Right cardiac atrium (tissue), 5 donors: ENCODE data around the gene MBTPS2. TPM values are rescaled to one million over a fixed set of nuclear protein-coding genes. Genes with fewer than 3 reads are reported as not detected.

ENCODE experiments used
- ATAC-seq, 2 donors: fragments of 200-7000 bp; cut with Tn5 transposase; one replicate each; pipeline versions ENCODE4 v1.8.0 to v1.9.1; 2020; ENCODE audit warnings: moderate library complexity in 2 of 2, mild to moderate bottlenecking in 1 of 2
- DNase-seq, 3 donors: peaks; one replicate each; pipeline ENCODE4 v3.0.0-alpha.2; 2020
- H3K27ac ChIP-seq: one replicate; pipeline ENCODE4 v1.5.1; 2013; ENCODE audit warnings: mild to moderate bottlenecking, low read length, control low read depth, moderate library complexity
- H3K27me3 ChIP-seq: one replicate; pipeline ENCODE4 v1.6.1; 2013; ENCODE audit not compliant: control insufficient read depth, insufficient read depth
- H3K4me1 ChIP-seq: one replicate; pipeline ENCODE4 v1.6.1; 2013; ENCODE audit warnings: low read length; ENCODE audit not compliant: control insufficient read depth, insufficient read depth
- H3K4me3 ChIP-seq: one replicate; pipeline ENCODE4 v1.5.1; 2013; ENCODE audit warnings: low read length, control low read depth
- H3K9me3 ChIP-seq: one replicate; pipeline ENCODE4 v1.6.1; 2013; ENCODE audit warnings: low read length; ENCODE audit not compliant: control insufficient read depth
- WGBS: extraction: QIAGEN DNeasy Blood & Tissue Kit; methylation state at CpG from one replicate; pipeline ENCODE4 v1.1.7; 2013; 5-methylcytosine and 5-hydroxymethylcytosine counted together
- intact Hi-C, 4 donors: fragments of 100-400 bp; cut with DNase I; formaldehyde crosslinking; loops; one replicate each; pipeline versions ENCODE4 v1.11.0 to v1.14.0; 2022 to 2023
- long read RNA-seq, 4 donors: library from polyadenylated mRNA; unstranded; transcript quantifications; one replicate each; pipeline ENCODE4 v2.0.0, GENCODE V29; 2020 to 2021
- polyA plus RNA-seq: library from polyadenylated mRNA; stranded (reverse); fragments of 200-250 nt; gene quantifications from one replicate; pipeline ENCODE4 v1.2.3, GENCODE V29; 2013
- total RNA-seq, 4 donors: library from RNA; stranded (reverse); fragmentation: NEBNext Ultra II Directional; extraction: Animal tissue kit (Norgen Biotek cat#: 25700); gene quantifications; one replicate each; pipeline ENCODE4 v1.2.1, GENCODE V29; 2021
- donor health status: healthy with polysubstance abuse.
- donor health status: DM: no; HTN: yes; CAD: no.
- donor health status: DM: no; HTN: no; CAD: no.
- donor health status: DM: no; HTN: yes; CAD: no; lungs with severe emphysema.
- donor health status: DM: yes; HTN: yes; CAD: no.

MBTPS2 gene
- total RNA-seq (10 to 100 TPM; 12.2 to 12.7 (median 12.3) TPM), polyA plus RNA-seq (5.0 TPM)
- long read RNA-seq, donor 1, full-length matches to known transcripts: 43 of 48 reads
- long read RNA-seq, donor 1, partial matches to known transcripts: 2 of 48 reads
- long read RNA-seq, donor 1, other reads (novel, unspliced or antisense): 3 of 48 reads
- long read RNA-seq, donor 2, full-length matches to known transcripts: 14 of 16 reads
- long read RNA-seq, donor 2, partial matches to known transcripts: 1 of 16 reads
- long read RNA-seq, donor 2, other reads (novel, unspliced or antisense): 1 of 16 reads
- long read RNA-seq, donor 3, full-length matches to known transcripts: 90 of 114 reads
- long read RNA-seq, donor 3, partial matches to known transcripts: 14 of 114 reads
- long read RNA-seq, donor 3, other reads (novel, unspliced or antisense): 10 of 114 reads
- long read RNA-seq, donor 4, full-length matches to known transcripts: 19 of 23 reads
- long read RNA-seq, donor 4, partial matches to known transcripts: 0 of 23 reads
- long read RNA-seq, donor 4, other reads (novel, unspliced or antisense): 4 of 23 reads

DNA sequence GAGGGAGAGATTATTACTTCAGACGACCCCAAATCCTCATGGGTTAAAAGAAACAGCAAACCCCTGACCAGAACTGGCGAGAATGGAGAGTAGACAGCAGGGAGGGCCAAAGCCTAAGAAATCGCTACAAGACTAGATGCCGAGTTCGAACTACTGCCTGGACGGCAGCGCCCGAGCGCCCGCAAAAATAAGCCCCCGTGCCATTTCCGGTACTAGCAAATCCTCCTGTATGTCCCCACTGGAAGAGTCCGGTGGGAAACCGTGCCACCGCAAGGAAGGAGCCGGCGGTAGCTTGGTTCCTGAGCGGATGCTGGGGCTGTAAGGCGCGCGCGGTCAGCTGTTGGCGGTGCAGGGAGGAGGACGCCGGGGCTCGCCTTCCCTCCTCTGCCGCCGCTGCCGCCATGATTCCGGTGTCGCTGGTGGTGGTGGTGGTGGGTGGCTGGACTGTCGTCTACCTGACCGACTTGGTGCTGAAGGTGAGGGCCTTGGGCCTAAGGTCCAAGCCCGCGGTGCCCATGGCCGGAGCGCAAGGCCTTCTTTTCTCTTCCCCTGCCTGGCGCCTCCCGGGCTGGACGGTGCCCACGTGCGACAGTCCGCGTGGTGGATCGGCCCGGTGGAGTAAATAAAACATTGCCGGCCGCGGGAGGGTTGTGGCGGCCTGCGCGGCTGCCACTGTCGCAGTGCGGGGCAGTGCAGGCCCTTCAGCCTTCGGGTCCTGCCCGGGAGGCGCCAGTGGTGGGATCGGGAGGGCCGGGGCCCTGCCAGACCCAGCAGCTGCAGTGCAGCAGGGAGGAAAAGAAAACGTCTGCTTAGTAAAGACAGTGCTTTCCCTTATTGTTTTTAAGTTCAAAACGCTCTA is at the start of gene MBTPS2:
MBTPS2 (plus strand) TSS at position 284 of the 859 bp plus-strand sequence; CDS start at position 402, 118 bp downstream.
- intact Hi-C loops: loop anchor here in 1 of 4 donors (10.0 kb wide), 1 partner anchor 85 kb away; the partner anchor contains the start of gene SMPX
- ATAC-seq: peak; percentile 95 to 96

DNA sequence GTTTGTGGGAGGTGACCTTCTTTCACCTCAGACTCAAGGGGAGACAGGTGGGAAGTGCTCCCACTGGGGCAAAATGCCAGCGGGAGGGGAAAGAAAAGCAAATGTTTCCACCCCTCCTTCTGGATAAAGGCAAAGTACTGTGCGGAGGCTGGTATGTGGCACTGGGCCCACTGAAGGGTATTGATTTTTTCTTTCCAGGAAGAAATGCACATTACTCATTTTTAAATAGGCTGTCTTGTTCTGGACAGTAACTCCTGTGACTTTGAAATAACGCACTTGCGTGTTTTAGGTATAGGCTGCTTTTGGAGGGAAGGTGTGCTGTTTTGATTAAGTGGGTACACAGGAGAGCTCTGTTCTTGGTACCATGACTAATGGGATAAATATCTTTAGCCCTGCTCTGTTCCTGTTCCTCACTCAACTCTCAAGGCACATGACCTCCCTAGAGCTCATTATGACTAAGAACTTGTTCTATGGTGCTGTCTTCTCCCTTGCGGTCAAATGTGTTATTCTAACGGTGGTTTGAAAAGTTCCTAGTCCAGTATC is 40.7 kb upstream of the MBTPS2 start:
- Histone ChIP-seq H3K4me1 (peaks cover 4% of the 10 kb centered on the region), H3K27me3 (no peaks in the 10 kb centered on the region), H3K4me3 (no peak overlapping the region), H3K27ac (peak overlapping the region; percentile 17), H3K9me3 (no peaks in the 10 kb centered on the region)
- intact Hi-C loops: no loop called here
- WGBS: 68% methylated on average over 6 of the region's 6 CpGs
- no peak for DNase-seq
- peak in 1 of 2 donors; percentile 40 for ATAC-seq

More for the DNA sequence above, at the start of gene MBTPS2:
- Histone ChIP-seq H3K4me1 (peaks cover 2% of the 10 kb centered on the region), H3K27ac (peak within 1 kb of the TSS; percentile 81), H3K4me3 (peak within 1 kb of the TSS; percentile 63), H3K9me3 (no peaks in the 10 kb centered on the region), H3K27me3 (no peaks in the 10 kb centered on the region)
- under 1% methylated on average over 60 of the region's 61 CpGs for WGBS
- peak; percentile 82 to 93 (median 91) for DNase-seq

DNA sequence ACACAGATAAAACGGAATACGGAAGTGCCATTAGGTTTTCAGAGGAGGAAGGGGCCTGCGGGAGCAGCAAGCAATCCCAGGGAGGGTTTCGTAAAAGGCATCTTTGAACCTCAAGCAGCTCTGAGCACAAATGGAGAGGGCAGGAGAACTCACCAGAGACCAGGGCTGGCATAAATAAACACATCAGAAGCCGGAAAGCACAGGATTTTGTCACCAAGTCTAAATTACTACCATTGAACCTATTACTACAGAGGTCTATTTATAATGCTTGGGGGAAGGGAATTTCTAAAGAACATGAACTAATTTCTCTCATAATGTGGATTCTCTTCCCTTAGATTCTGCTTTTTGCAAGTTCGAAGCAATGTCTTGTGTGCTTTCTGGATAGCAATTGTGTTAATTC is 39.6 kb upstream of the MBTPS2 start:
- Histone ChIP-seq H3K4me1 (peaks cover 4% of the 10 kb centered on the region), H3K9me3 (no peaks in the 10 kb centered on the region), H3K4me3 (no peak overlapping the region), H3K27ac (no peak overlapping the region), H3K27me3 (no peaks in the 10 kb centered on the region)
- intact Hi-C loops: no loop called here
- no peak for DNase-seq
- no peak for ATAC-seq
- 70% methylated on average over 6 of the region's 6 CpGs for WGBS

DNA sequence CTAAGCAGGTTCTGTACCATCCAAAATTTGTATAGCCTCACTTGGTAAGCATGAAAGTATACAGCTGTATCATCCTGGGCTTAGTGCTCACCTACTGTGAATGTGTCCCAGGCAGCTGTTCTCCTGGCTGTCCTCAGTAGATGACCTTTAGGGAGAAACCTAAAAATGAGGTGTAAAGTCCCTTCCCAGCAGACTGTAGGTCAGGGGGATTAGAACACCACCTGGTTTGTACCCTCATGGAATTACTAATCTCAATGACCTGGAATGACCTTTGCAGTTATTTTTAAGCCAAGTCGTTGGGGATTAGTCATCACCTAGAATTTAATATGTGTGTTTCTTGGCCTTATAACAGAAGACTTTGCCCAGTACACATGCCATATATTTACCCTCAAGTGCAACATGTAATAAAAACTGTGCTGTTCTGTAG is 39.1 kb upstream of the MBTPS2 start:
- Histone ChIP-seq H3K4me1 (peaks cover 4% of the 10 kb centered on the region), H3K27me3 (no peaks in the 10 kb centered on the region), H3K9me3 (no peaks in the 10 kb centered on the region), H3K4me3 (no peak overlapping the region), H3K27ac (peak overlapping the region; percentile 58)
- WGBS: 5% methylated on average over 1 of the region's 1 CpG
- intact Hi-C loops: no loop called here
- ATAC-seq (no peak), DNase-seq (no peak)

DNA sequence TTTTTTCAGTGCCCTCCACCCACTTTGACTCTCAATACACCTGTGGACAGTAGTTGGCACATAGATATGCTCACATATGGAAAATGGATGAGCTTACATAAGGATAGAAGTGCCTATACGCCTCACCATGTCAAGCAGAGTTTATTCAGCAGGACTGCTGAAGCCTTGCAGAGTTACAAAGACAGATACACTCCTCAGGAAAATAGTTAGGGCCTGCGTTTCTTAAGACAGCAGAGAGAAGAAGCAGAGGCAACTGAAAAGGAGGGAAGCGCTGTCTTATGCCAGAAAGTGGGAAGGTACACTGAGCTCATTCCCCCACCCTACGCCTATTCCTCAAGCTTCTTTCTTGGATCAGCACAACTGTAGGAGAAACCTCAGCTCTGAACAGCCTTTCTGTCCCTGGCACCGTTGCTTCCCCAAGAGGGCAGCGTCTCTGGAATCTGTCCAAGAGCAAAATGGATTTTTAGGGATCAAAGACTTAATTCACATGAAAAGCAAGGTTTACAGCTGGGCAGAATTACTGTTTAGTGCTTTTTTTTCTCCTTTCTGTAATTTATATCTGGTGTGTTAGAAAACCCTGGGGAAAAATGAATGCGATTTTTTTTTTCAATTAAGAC is 37.3 kb upstream of the MBTPS2 start:
- Histone ChIP-seq H3K27ac (no peak overlapping the region), H3K27me3 (no peaks in the 10 kb centered on the region), H3K4me3 (no peak overlapping the region), H3K9me3 (no peaks in the 10 kb centered on the region), H3K4me1 (peaks cover 4% of the 10 kb centered on the region)
- intact Hi-C loops: no loop called here
- DNase-seq: no peak
- WGBS: 64% methylated on average over 7 of the region's 7 CpGs
- no peak for ATAC-seq

DNA sequence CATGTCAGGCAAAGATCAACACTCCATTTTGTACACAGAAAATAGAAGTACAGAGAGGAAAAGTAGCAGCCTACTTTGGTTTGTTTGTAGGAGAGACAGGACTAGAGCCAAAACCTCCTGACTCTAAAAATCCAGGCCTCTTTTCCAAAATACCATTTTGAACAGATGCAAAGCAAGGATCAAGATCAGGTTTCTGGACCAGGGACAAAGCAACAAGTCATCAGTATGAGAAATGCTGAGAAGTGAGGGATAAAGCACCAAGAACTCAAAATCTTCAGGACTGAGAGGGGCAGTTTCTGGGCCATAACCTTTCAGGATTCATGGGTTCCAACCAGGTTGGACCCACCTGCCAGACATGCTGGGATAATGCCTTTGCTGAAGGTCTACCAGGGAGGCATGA is 36.6 kb upstream of the MBTPS2 start:
- ATAC-seq (no peak), DNase-seq (no peak)
- intact Hi-C loops: no loop called here
- Histone ChIP-seq H3K27ac (no peak overlapping the region), H3K4me1 (peaks cover 4% of the 10 kb centered on the region), H3K9me3 (no peaks in the 10 kb centered on the region), H3K4me3 (no peak overlapping the region), H3K27me3 (no peaks in the 10 kb centered on the region)

DNA sequence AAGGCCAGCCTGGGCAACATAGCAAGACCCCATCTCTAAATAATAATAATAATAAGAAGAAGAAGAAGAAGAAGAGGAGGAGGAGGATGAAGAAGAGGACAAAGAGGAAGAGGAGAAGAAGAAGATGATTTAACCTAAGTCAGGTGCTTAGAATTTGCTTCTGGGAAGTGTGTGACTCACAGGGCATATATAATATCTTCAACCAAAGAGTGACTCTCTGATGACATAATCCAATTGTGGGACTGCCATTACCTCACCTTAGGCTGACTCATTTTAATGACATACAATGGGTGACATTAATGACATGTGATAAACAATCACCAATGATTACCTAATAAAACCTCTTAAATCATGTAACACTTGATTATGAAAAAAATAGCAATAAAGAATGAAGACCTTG is 32.7 kb upstream of the MBTPS2 start:
- no peaks in the 10 kb centered on the region for H3K27me3 ChIP-seq
- H3K4me3 ChIP-seq: no peak overlapping the region
- intact Hi-C loops: no loop called here
- no peaks in the 10 kb centered on the region for H3K4me1 ChIP-seq
- ATAC-seq (no peak), DNase-seq (no peak)
- no peaks in the 10 kb centered on the region for H3K9me3 ChIP-seq
- no peak overlapping the region for H3K27ac ChIP-seq

DNA sequence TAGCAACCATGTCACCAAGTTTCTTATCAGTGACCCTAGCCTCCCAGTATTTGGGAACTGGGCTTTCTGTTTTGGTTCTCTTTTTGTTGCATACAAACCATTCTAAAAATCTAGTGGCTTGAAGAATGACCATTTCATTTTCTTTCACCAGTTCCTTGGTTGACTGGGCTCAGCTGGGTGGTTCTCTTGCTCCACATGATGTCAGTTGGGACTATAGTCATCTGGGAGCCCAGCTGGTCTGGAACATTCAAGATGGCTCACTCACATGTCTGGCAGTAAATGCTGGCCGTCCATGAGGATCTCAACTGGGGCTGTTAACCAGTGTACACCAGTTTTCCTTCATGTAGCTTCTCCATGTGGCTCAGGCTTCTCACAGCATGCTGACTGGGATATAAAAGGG is 27.6 kb upstream of the MBTPS2 start:
- ATAC-seq: no peak
- H3K4me1 ChIP-seq: no peaks in the 10 kb centered on the region
- no peak for DNase-seq
- H3K27me3 ChIP-seq: no peaks in the 10 kb centered on the region
- intact Hi-C loops: no loop called here
- no peaks in the 10 kb centered on the region for H3K9me3 ChIP-seq
- 83% methylated on average over 1 of the region's 1 CpG for WGBS
- no peak overlapping the region for H3K4me3 ChIP-seq
- no peak overlapping the region for H3K27ac ChIP-seq

DNA sequence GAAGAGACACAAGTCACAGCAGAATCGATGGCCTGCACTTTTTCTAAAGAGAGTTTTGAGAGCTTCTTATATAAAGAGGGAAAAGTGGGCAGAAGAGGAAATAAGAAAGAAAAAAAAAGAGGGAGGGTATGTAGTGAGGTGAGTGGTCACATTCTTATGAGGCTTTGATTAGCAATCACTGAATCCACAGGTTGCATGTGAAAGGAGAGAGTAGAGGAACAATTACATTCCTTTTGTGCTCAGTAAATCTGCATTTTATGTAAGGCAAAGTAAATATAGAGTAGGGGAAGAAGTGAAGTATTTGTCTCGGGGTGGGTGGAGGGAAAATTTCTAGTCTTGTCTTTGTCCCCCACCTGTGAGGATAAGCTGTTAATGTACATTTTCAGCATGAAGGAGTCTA is 26.8 kb upstream of the MBTPS2 start:
- Histone ChIP-seq H3K27me3 (no peaks in the 10 kb centered on the region), H3K9me3 (no peaks in the 10 kb centered on the region), H3K27ac (no peak overlapping the region), H3K4me1 (no peaks in the 10 kb centered on the region), H3K4me3 (no peak overlapping the region)
- intact Hi-C loops: no loop called here
- DNase-seq (no peak), ATAC-seq (no peak)
- 72% methylated on average over 2 of the region's 2 CpGs for WGBS

DNA sequence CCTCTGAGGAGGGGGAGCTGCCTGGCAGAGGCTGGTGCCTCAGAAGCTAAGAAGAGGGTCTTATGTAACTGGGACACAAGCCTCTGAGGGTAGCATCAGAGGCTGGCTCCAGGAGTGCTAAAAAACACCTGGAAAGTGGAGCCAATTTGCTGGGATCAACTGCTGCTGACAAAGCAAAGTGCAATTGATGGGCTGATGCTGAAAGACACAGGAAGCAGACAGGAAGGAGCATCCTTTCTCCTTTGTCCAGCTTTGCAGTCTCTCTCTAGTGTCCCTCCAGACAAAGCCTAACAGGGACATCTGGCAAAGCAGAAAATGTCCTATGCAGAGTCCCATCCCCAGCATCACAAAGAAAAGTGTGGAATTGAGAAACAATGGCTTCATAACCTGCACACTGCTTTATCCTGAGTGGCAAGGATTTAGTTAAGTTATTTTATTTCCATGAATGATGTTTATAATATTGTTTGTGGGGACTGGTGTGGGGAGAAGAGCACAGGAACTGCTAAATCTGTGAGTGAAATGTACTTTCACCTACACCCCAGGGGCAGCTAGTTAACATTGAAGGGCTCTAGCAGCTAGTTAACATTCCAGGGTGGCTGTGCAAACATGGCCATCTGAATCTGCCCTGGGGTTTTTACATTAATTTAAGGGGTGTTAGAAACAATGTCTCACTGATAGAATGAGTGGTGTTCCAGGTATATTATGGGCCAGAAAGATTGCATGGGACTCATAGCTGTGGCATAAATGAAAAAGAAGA is 25.6 kb upstream of the MBTPS2 start:
- Histone ChIP-seq H3K27me3 (no peaks in the 10 kb centered on the region), H3K4me1 (no peaks in the 10 kb centered on the region), H3K9me3 (no peaks in the 10 kb centered on the region), H3K4me3 (no peak overlapping the region), H3K27ac (no peak overlapping the region)
- ATAC-seq: no peak
- DNase-seq: no peak
- intact Hi-C loops: no loop called here
